ENCODE results near the gene CWH43.

DNA sequence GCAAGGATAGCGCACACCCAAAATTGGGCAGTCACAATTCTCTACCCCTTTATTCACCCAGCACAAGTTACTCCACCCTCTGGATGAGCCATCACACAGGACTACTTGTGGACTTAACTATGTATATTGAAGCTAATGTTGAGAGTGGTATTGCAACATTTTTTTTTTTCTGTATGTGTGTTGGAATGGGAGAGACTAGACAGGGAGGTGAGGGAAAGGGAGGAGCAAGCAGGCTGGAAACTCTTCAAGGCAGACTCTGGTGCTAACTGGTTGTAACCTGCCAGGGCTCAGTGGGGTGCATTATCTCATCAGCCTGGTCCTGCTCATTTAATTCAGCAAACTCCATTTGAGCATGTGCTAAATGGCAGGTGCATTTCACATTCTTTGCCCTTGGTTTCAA, 18.4 kb upstream of the CWH43 start:
- TF ChIP-seq, protein P1, sequence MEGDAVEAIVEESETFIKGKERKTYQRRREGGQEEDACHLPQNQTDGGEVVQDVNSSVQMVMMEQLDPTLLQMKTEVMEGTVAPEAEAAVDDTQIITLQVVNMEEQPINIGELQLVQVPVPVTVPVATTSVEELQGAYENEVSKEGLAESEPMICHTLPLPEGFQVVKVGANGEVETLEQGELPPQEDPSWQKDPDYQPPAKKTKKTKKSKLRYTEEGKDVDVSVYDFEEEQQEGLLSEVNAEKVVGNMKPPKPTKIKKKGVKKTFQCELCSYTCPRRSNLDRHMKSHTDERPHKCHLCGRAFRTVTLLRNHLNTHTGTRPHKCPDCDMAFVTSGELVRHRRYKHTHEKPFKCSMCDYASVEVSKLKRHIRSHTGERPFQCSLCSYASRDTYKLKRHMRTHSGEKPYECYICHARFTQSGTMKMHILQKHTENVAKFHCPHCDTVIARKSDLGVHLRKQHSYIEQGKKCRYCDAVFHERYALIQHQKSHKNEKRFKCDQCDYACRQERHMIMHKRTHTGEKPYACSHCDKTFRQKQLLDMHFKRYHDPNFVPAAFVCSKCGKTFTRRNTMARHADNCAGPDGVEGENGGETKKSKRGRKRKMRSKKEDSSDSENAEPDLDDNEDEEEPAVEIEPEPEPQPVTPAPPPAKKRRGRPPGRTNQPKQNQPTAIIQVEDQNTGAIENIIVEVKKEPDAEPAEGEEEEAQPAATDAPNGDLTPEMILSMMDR (IDR thresholded peaks at IDR 0.05): no peak
- TF ChIP-seq POLR2A (IDR thresholded peaks at IDR 0.05): no peak

All from adrenal gland (tissue), 5 donors.